Type B pancreatic cell (in vitro differentiated cells): Measurements from ENCODE around the gene DOCK1. TPM values are rescaled to one million over a fixed set of nuclear protein-coding genes. Genes with fewer than 3 reads are reported as not detected.

Source experiments
- DNase-seq: peaks from one replicate; pipeline ENCODE4 v3.0.0; 2021; ENCODE audit warnings: mixed read lengths; ENCODE audit not compliant: unreplicated experiment; ENCODE audit errors: extremely low spot score
- H3K27ac Mint-ChIP-seq: 2 replicates; pipeline ENCODE4 v1.8.0; 2021; ENCODE audit warnings: mild to moderate bottlenecking, mixed read lengths
- H3K27me3 Mint-ChIP-seq: 2 replicates; pipeline ENCODE4 v1.8.0; 2021; ENCODE audit warnings: mixed read lengths
- H3K36me3 Mint-ChIP-seq: 2 replicates; pipeline ENCODE4 v1.8.0; 2021; ENCODE audit warnings: mixed read lengths
- H3K4me1 Mint-ChIP-seq: one replicate; pipeline ENCODE4 v1.8.0; 2021; ENCODE audit warnings: mixed read lengths; ENCODE audit not compliant: unreplicated experiment
- H3K4me3 Mint-ChIP-seq: 2 replicates; pipeline ENCODE4 v1.8.0; 2021; ENCODE audit warnings: mild to moderate bottlenecking, mixed read lengths
- H3K9me3 Mint-ChIP-seq: 2 replicates; pipeline ENCODE4 v1.8.0; 2021; ENCODE audit warnings: mixed read lengths
- total RNA-seq: library from RNA; stranded (reverse); gene quantifications from 2 replicates; pipeline ENCODE4 v1.2.1, GENCODE V29; 2021; ENCODE audit warnings: low replicate concordance
- TF ChIP-seq, protein P1 (sequence below): fragments of 200-600 bp; sonication (generic); conservative IDR thresholded peaks from 2 replicates; pipeline ENCODE4 v1.5.0; 2021; ENCODE audit warnings: antibody characterized with exemption, mild to moderate bottlenecking

The DOCK1 gene
- total RNA-seq, 1 donor from 2014 or later, result 67.4 TPM

- H3K4me1 Mint-ChIP-seq, result peaks cover 14% of the 10 kb centered on the region
These were observed 256.3 kb downstream of the DOCK1 start for GRCh38 chr10:127161482-127161881.

DNA sequence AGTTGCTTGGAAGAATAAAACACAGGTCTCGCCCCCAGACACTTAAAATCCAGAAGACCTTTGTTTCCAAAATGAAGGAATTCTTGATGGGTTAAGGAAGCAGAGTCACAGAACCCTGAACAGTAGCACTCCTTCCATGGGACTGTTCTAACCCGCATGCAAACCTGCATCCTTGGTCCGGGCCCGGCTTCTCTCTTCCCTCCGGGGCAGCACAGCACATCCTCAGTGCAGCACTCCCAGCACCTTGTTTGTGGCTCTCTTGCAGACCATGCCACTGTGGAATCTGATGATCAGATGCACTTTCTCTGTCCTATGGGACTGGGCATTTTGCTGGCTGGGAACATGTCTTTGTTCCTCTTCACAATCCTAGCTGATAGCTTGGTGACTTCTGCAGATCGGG is 257.6 kb downstream of the DOCK1 start:
- no peaks in the 10 kb centered on the region for H3K9me3 Mint-ChIP-seq
- no peak overlapping the region for H3K4me3 Mint-ChIP-seq
- no peaks in the 10 kb centered on the region for H3K27me3 Mint-ChIP-seq
- no peak for DNase-seq
- peaks cover 14% of the 10 kb centered on the region for H3K4me1 Mint-ChIP-seq
- no peaks in the 10 kb centered on the region for H3K36me3 Mint-ChIP-seq
- H3K27ac Mint-ChIP-seq, result no peak overlapping the region
- TF ChIP-seq, protein P1, sequence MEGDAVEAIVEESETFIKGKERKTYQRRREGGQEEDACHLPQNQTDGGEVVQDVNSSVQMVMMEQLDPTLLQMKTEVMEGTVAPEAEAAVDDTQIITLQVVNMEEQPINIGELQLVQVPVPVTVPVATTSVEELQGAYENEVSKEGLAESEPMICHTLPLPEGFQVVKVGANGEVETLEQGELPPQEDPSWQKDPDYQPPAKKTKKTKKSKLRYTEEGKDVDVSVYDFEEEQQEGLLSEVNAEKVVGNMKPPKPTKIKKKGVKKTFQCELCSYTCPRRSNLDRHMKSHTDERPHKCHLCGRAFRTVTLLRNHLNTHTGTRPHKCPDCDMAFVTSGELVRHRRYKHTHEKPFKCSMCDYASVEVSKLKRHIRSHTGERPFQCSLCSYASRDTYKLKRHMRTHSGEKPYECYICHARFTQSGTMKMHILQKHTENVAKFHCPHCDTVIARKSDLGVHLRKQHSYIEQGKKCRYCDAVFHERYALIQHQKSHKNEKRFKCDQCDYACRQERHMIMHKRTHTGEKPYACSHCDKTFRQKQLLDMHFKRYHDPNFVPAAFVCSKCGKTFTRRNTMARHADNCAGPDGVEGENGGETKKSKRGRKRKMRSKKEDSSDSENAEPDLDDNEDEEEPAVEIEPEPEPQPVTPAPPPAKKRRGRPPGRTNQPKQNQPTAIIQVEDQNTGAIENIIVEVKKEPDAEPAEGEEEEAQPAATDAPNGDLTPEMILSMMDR, result no peak

More at GRCh38 chr10:127161482-127161881, 256.3 kb downstream of the DOCK1 start:
- TF ChIP-seq, protein P1, result no peak
- H3K9me3 Mint-ChIP-seq, result no peaks in the 10 kb centered on the region
- H3K27me3 Mint-ChIP-seq, result no peaks in the 10 kb centered on the region
- no peak for DNase-seq
- H3K27ac Mint-ChIP-seq, result no peak overlapping the region
- no peaks in the 10 kb centered on the region for H3K36me3 Mint-ChIP-seq
- H3K4me3 Mint-ChIP-seq, result no peak overlapping the region

- H3K27ac Mint-ChIP-seq, result no peak overlapping the region
- H3K4me3 Mint-ChIP-seq, result no peak overlapping the region
- DNase-seq, result no peak
- TF ChIP-seq, protein P1, result no peak
- no peaks in the 10 kb centered on the region for H3K27me3 Mint-ChIP-seq
- peaks cover 5% of the 10 kb centered on the region for H3K4me1 Mint-ChIP-seq
- no peaks in the 10 kb centered on the region for H3K36me3 Mint-ChIP-seq
- no peaks in the 10 kb centered on the region for H3K9me3 Mint-ChIP-seq
These were observed 263.0 kb downstream of the DOCK1 start for GRCh38 chr10:127168261-127168660.

DNA sequence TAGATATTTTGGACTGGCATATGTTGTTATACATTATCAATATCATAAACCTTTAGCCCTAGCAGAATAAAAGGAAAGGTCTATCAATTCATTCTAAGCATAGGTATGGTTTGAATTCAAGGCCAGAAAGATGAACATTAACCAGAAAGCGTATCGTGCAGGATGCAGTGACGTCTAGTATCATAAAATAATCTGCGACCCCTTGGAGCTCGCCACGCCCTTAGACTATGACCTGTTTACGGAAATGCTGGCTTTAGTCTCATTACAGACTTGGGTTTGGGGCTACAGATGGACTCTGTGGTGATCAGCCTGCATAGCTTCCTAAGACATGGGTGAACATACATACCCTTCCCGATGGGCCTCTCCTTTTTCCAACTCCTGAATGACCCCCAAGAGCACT is 269.6 kb downstream of the DOCK1 start:
- Mint-ChIP-seq H3K9me3 (no peaks in the 10 kb centered on the region), H3K4me3 (no peak overlapping the region), H3K36me3 (peaks cover 5% of the 10 kb centered on the region), H3K4me1 (peaks cover 5% of the 10 kb centered on the region), H3K27ac (no peak overlapping the region), H3K27me3 (no peaks in the 10 kb centered on the region)
- DNase-seq, result no peak
- TF ChIP-seq, protein P1, result no peak

- H3K4me3 Mint-ChIP-seq, result no peak overlapping the region
- no peaks in the 10 kb centered on the region for H3K9me3 Mint-ChIP-seq
- TF ChIP-seq, protein P1, result no peak
- no peak for DNase-seq
- no peaks in the 10 kb centered on the region for H3K27me3 Mint-ChIP-seq
- peaks cover 5% of the 10 kb centered on the region for H3K4me1 Mint-ChIP-seq
- H3K36me3 Mint-ChIP-seq, result peaks cover 5% of the 10 kb centered on the region
- no peak overlapping the region for H3K27ac Mint-ChIP-seq
These were observed 270.3 kb downstream of the DOCK1 start for GRCh38 chr10:127175357-127176110.
